Inflammatory macrophage treated with lipopolysaccharide for 4 hours (primary cell): ENCODE measurements around the gene PI4KA.
"Not testable (repeated sequence)": the region's sequence is repeated elsewhere in the genome, so short reads cannot be mapped to it uniquely, and the experiment has no call there.

Experiments
- DNase-seq: peaks from one replicate; pipeline ENCODE4 v3.0.0-alpha.2; 2020

Gene PI4KA

DNA sequence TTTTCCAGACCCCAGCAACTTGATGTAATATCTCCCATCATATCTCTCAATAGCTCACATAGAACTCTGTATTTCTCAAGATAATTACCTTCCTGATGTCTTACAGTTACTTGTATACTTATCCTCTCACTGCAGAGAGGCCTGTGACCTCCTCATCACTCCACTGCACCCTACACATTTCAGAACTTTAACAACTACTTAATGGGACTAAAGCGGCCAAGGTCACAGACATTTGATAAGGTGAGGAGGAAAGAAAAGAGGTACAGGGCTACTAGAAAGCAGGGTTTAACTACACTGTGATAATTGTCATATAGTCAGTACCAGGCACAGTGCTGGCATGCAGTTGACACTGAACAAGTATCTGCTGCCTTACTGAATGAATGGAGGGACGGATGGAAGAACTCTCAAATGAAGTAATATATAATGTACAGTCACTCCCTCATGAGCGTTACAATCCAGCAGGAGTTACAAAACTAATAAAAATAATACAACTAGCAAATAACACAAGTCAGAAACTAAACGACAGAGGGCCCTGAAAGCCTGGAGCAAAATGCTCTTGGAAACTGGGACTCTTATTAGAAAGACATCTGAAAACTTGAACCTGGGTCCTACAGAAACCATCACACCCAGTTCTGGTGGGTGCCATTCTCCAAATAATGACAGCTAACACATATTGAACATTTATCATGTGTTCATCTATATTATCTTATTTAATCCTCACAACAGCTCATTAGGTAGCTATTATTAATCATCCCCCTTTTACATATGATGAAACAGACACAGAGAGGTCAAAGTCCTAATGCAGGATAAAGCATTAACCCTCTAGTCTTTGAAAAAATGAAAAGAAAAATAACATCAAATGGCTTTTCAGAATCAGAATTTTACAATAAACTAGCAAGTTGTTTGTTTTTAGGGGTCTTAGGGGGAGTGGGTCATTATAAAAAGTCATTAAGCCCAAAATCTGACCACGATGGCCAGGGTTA is 14.3 kb downstream of the PI4KA start:
- DNase-seq, result no peak

DNA sequence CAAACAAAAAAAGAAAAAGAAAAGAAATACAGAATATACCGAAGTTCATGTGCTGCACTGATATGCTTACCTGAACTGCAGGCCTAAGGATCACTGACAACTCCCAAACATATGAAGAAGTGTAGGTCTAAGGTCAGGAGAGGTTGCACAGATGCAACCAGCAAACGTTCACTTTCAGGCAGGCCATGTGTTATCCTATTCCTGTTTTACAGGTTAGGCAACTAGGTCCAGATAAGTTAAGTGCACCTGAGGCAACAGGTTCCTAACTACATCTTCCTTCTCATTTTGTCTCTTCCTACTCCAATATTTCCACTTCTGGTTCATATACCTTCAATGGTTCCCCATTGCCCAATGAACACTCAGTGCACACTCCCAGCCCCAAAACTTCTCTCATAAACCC is 15.1 kb downstream of the PI4KA start:
- no peak for DNase-seq

DNA sequence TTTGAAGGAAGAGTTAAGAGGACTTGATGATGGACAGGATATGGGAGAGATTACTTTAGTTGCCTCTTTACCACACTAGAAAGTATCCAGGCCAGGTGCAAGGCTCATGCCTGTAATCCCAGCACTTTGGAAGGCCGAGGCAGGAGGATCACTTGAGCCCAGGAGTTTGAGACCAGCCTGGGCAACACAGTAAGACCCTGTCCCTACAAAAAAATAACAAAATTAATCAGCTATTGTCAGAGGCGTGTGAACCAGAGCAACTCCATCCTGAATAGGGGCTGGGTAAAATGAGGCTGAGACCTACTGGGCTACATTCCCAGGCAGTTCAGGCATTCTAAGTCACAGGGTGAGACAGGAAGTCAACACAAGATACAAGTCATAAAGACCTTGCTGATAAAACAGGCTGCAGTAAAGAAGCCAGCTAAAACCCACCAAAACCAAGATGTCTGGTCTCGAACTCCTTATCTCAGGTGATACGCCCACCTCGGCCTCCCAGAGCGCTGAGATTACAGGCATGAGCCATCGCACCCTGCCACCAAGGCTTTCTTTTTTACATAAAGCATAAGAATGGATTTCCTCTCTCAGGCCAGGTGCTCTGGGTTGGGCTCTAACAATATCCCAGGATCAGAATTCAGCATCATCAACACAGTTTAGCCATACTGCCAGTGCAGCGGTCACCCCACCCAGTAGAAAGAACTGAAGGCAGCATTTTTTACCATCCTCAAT is 17.8 kb downstream of the PI4KA start:
- no peak for DNase-seq

DNA sequence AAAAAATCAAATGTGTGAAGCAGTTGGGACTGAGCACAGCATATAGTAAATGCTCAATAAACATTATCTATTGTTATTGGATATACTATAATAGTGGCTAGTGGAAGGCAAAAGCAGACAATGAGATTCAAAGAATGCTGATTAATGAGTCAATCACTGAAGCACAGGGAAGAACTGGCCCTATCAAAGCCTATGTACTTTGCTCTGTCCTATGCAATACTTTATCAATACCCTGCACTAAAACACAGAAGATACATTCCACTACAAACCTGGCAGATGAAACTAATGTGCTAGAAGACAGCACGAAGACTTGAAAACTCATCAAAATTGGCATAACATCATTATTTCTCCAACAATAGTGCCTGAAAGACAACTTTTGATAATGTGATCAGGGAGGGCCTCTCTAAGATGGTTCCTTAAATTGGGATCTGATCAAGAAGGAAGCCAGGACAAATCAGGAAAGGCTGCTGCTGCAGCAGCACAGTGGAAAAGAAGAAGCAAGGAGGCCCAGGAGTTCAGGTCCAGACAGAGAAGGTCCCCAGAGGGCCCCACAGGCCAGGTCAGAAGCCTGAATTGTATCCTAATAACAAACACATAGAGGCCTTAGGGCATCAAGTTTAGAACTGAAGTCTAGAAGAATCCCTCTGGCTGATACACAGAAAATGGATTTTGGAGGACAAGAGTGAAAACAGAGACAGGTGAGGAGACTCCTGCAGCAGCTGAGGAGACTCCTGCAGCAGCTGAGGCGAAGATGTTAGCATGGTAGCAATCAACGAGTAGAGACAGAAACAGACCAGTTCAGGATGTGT is 18.6 kb downstream of the PI4KA start:
- no peak for DNase-seq

DNA sequence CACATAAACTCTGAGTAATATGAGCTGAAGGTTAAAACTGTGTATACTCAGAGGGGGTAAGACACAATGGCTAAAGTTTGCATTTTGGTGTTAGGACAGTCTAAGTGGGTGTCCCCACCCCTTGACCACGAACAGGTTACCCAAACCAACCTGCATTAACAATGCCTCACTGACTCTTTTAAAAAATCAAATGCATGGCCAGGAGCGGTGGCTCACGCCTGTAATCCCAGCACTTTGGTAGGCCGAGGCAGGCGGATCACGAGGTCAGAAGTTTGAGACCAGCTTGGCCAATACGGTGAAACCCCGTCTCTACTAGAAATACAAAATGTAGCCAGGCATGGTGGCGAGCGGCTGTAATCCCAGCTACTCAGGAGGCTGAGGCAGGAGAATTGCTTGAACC is 19.3 kb downstream of the PI4KA start:
- DNase-seq, result not testable (repeated sequence)

DNA sequence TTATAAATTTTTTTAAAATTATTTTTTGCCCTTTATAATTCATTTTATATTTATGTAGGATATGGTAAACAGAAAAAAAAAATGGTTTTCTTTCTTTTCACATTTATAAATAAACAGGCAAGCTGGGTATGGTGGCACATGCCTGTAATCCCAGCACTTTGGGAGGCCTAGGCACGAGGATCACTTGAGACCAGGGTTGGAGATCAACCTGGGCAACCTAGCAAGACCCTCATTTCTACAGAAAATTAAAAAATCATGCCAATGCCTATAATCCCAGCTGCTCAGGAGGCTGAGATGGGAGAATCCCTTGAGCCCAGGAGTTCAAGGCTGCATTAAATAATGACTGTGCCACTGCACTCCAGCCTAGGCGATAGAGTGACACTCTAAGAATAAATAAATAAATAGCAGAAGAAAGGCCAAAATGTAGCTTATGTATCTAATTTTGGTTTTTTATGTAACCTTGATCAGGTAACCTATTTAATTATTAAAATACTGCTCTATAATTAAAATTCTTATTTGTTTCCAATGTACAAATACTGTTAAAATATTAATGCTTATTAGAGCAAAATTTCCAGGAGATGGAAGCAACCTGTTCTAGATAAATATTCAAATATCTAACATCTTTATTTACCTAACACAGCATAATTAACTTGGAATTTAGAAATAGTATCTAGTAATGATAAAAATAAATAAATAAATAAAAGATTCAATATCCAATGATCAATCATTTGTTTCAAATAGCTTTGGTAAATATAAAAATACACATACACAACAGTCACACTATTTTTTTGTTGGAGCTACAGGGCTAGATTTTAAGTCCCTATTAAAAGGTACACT is 21.4 kb downstream of the PI4KA start:
- no peak for DNase-seq

DNA sequence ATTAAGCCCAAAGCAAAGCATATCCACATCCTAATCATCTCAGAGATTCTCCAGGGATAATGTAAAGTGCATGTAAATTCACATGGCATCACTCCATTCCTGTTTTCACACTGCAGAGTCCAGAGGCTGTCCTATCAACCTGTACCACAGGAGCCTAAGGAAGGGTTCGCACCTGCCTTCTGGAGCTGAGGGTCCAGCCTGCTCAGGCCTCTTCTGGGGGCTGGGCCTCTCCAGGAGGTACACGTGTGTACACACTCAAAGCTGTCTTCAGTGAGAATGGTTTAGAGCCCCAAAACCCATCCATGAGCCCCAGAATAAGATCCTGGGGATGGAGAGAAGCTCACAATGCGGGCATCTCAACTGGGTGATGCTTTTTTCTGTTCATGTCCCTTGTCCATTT is 23.9 kb downstream of the PI4KA start:
- no peak for DNase-seq

DNA sequence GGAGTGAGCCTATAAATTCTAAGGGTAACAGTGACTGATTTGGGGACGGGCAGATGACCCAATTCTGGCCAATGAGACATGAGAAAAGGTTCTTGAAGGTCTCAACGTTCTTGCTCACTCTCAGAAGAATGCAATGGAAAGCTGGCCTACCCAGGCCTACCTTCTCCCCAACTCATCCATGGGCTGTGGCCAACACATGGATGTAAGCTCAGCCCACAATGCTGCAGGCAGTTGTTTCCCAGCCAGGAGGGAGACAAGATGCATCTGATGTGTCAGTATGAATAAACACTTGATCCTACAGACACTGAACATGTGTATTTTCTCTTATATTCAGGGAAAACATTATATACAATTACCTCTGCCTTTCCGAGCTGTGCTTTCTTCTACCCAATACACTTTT is 24.4 kb downstream of the PI4KA start:
- no peak for DNase-seq

DNA sequence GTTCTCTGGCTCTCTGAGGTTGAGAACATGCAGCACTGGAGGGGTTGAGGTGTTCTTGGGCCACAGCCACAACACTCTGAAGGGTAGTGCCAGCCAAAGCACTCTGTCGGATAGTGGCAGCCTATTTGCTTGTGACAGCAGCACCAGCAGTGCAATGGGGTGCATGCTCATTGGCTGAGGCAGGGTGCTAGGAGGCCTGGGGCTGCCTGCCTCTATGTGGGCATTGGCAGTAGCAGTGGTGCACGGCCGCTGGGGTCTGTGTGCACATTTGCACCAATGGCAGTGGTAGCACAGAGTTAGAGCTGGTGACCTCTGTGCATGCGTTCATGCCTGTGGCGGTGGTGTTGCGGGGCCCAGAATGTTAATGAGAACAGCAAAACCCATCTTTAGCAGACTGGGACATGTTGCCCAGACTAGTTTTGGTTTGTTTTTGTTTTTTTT is 25.4 kb downstream of the PI4KA start:
- DNase-seq, result no peak

DNA sequence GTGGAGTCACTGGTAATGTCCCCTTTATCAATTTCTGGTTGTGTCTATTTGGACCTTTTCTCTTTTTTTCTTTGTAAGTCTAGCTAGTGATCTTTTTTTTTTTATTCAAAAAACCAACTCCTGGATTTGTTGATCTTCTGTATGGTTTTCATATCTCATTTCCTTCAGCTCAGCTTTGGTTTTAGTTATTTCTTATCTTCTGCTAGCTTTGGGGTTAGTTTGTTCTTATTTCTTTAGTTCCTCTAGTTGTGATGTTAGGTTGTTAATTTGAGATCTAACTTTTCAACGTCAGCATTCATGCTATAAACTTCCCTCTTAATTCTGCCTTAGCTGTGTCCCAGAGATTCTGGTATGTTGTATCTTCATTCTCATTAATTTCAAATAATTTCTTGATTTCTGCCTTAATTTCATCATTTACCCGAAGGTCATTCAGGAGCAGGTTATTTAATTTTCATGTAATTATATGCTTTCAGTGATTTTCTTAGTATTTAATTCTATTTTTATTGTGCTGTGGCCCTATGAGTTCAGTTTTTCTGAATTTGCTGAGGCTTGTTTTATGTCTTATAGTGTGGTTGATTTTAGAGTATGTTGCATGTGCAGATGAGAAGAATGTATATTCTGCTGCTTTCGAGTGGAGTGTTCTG is 29.0 kb downstream of the PI4KA start:
- DNase-seq, result no peak

DNA sequence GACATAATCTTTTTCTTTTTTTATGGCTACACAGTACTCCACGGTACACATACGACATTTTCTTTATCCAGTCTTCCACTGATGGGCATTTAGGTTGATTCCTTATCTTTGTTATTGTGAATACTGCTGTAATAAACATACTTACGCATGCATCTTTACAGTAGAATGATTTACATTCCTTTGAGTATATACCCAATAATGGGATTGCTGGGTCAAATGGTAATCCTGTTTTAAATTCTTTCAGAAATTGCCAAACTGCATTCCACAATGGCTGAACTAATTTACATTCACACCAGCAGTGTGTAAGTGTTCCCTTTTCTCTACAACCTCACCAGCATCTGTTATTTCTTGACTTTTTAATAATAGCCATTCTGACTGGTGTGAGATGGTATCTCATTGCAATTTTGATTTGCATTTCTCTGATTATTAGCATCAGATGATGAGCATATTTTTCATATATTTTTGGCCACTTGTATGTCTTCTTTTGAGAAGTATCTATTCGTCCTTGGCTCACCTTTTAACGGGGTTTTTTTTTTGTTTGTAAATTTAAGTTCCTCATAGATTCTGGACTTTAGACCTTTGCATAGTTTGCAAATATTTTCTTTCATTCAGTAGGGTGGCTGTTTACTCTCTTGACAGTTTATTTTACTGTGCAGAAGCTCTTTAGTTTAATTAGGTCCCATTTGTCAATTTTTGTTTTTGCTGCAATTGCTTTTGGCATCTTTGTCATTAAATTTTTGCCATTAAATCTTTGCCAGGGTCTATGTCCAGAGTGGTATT is 32.0 kb downstream of the PI4KA start:
- DNase-seq, result not testable (repeated sequence)

DNA sequence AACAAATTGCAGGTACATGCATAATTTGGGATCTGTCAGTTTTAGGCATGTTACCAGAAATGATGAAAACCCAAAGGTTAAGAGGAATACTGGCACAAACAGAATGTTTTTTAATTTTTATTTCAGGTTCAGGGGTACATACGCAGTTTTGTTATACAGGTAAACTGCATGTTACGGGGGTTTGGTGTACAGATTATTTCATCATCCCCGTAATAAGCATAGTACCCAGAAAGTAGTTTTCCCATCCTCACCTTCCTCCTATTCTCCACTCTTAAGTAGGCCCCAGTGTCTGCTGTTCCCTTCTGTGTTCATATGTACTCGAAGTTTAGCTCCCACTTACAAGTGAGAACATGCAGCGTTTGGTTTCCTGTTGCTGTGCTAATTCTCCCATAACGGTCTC is 33.0 kb downstream of the PI4KA start:
- no peak for DNase-seq

DNA sequence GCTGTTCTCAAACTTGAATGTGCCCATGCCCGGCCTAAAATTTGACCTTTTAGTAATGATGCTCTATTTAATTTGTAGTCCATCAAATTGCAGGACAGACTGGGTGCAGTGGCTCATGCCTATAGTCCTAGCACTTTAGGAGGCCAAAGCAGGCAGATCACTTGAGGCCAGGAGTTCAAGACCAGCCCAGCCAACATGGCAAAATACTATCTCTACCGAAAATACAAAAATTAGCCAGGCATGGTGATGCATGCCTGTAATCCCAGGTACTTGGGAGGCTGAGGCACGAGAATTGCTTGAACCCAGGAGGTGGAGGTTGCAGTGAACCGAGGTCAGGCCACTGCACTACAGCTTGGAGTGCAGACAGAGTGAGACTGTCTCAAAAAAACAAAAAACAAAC is 33.4 kb downstream of the PI4KA start:
- not testable (repeated sequence) for DNase-seq

DNA sequence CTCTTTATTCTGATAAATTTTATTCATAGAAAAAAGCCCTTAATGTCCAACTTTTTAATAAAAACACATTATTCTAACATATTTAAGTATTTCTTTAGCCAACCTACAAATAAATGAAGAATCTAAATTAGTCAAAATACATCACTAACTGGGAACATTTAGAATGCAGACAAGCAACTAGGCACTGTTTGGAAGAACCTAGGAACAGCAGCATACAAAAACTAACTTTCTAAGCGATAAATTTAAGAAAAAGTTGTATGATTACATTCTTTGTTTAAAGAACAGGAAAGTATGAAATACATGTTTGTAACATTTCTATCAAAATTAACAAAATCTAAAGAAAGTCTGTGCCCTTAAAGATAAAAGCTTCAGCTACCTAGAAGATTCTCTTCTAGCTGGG is 35.3 kb downstream of the PI4KA start:
- no peak for DNase-seq

DNA sequence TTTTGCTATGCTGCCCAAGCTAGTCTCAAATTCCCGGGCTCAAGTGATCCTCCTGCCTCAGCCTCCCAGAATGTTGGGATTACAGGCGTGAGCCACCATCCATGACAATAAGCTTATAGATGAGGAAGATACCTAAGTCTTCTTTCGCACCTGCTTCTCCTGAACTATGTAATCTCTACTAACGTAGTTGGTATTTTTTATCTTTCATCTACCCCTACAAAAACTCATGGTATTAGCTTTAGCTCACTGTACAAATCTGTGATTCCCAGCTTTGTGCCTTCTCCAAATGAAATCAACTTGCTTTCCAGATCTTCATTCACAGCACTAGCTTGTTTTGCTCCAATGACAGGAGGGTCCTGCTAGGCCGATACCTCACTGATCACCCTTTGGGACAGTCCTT is 36.4 kb downstream of the PI4KA start:
- DNase-seq, result no peak

DNA sequence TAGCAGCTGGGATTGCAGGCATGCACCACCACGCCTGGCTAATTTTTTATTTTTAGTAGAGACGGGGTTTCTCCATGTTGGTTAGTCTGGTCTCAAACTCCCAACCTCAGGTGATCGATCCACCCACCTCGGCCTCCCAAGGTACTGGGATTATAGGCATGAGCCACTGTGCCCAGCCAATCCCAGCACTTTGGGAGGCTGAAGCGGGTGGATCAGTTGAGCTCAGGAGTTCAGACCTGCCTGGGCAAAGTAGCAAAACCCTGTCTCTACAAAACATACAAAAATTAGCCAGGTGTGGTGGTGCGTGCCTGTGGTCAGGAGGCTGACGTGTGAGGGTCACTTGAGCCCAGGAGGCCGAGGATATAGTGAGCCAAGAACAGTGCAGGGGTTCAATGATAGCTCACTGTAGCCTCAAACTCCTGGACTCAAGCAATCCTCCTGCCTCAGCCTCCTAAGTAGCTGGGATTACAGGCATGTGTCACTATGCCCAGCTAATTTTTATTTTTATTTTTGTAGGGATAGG is 36.8 kb downstream of the PI4KA start:
- DNase-seq, result not testable (repeated sequence)

DNA sequence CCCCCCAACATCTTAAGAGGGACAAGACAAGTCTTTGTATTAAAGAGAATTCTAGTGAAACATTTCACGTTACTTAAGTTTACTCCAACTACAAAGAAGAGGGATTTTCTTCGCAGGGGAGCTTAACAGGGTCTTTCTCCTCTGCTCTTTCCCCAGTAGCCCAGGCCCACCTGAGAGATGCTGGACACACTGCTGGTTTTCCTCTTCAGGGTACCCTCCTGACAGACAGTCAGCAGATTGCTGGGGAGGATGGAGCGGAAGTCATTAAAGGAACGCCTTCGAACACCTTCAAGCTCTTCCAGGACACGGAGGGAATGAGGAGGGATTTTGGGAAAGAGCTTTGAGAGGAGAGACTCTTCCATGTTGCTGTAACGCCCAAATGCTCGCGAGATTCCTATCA is 39.1 kb downstream of the PI4KA start:
- no peak for DNase-seq

DNA sequence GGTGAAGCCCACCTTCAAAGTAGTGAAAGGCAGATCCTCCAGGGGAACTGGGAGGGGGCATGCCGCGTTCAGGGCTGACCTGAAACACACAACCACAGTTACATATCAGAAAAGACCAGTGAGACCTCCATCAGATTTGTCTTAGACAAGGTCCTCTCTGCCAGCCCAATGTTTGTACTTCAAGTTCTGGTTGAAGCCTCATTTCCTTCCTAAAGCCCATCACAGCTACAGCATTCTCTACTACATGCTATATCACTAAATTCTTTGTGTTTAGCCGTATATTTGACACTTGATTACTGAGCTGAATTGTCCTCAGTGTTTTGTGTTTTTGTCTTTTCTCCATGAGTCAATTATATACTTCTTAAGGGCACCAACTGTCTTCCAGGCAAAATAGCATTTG is 40.1 kb downstream of the PI4KA start:
- DNase-seq, result no peak

DNA sequence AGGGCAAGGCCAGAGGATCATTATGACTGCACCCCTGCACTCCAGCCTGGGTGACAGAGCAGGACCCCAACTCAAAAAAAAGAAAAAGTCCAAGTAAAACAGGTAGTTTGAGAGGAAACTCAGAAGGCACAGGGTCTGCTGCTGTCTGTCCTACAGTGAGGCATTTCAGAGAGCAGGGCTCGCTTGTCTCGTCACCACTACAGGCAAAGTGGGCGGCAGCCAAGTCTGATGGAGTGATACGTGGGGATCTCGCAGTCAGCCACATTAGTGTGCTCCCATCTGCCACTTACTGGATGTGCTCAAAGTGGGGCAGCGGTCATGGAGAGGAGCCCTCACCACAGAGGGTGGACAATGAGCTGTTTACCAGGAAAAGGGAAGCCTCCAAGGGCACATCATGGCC is 42.1 kb downstream of the PI4KA start:
- no peak for DNase-seq

DNA sequence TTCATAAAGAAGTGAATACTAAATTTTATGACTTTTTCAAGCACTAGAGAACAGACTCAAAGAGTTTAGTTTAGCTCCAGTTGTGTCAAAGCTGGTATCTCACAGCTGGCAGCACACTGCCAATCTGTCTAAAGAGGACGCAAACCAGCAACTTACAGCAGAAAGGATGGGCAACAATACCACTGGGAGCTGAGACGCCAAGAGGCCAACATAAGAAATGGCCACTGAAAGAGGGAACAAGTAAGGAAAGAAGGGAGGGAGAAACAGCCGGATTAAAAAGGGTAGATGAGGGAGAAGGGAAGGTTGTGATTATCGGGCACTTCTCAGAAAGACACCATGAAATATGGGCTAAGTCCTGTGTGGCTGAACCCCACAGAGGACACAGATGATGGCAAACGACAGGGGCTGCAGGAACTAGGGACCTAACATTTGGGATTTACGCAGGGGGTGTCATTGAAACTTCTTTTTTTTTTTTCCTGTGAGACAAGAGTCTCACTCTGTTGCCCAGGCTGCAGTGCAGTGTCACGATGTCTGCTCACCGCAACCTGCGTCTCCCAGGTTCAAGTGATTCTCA is 43.0 kb downstream of the PI4KA start:
- no peak for DNase-seq
